Measurements from ENCODE around the gene KCNQ1. TPM values are rescaled to one million over a fixed set of nuclear protein-coding genes. Genes with fewer than 3 reads are reported as not detected.
A peak's percentile ranks its signal among the peaks of the same experiment; 100 is the strongest.

The KCNQ1 gene
- total and polyA plus RNA-seq, 7 donors = 0.48 to 3.1 (median 1.1) TPM

- intact Hi-C loops (cut with DNase I) = no loop called here
- no peak for TF ChIP-seq CTCF (IDR thresholded peaks at IDR 0.05)
- DNase-seq (peak; percentile 9 to 19), ATAC-seq (no peak)
- H3K27me3 ChIP-seq (ENCODE audit: insufficient read depth in 3 of 3, low read length in 2 of 3) = peaks cover 0 to 5% (median 0%) of the 10 kb centered on the region in 3 donors
- H3K4me1 ChIP-seq = no peaks in the 10 kb centered on the region
- H3K36me3 ChIP-seq (ENCODE audit: insufficient read depth in 1 of 2, low read depth in 1 of 2) = no peaks in the 10 kb centered on the region
- no peaks in the 10 kb centered on the region for H3K9me3 ChIP-seq
- WGBS, 3 donors = 86 to 94% (median 92%) methylated on average over 6 of the region's 6 CpGs
- no peak overlapping the region for H3K4me3 ChIP-seq
- H3K27ac ChIP-seq = no peak overlapping the region
These were observed 68.6 kb downstream of the KCNQ1 start for GRCh38 chr11:2513441-2513840.

- Histone ChIP-seq H3K27ac (no peak overlapping the region), H3K9me3 (no peaks in the 10 kb centered on the region), H3K36me3 (ENCODE audit: insufficient read depth in 1 of 2, low read depth in 1 of 2) (no peaks in the 10 kb centered on the region), H3K4me3 (no peak overlapping the region), H3K27me3 (ENCODE audit: insufficient read depth in 3 of 3, low read length in 2 of 3) (peaks cover 0 to 2% (median 0%) of the 10 kb centered on the region in 3 donors), H3K4me1 (no peaks in the 10 kb centered on the region)
- peak; percentile 3 to 42 for DNase-seq
- no peak for ATAC-seq
- WGBS, 3 donors = 88 to 93% (median 91%) methylated on average over 25 of the region's 25 CpGs
- intact Hi-C loops (cut with DNase I) = no loop called here
- no peak for TF ChIP-seq CTCF (IDR thresholded peaks at IDR 0.05)
These were observed 70.8 kb downstream of the KCNQ1 start for GRCh38 chr11:2515401-2516275.

GRCh38 chr11:2516276-2517015 lies 71.6 kb downstream of the KCNQ1 start:
- intact Hi-C loops (cut with DNase I) = no loop called here
- 87 to 89% (median 88%) methylated on average over 20 of the region's 20 CpGs for WGBS, 3 donors
- no peak for ATAC-seq
- Histone ChIP-seq H3K9me3 (no peaks in the 10 kb centered on the region), H3K27ac (no peak overlapping the region), H3K27me3 (ENCODE audit: insufficient read depth in 3 of 3, low read length in 2 of 3) (peaks cover 0 to 4% (median 2%) of the 10 kb centered on the region in 3 donors), H3K4me1 (no peaks in the 10 kb centered on the region), H3K4me3 (no peak overlapping the region), H3K36me3 (ENCODE audit: insufficient read depth in 1 of 2, low read depth in 1 of 2) (no peaks in the 10 kb centered on the region)
- peak in 1 of 2 donors; percentile 4 for DNase-seq
- TF ChIP-seq CTCF (IDR thresholded peaks at IDR 0.05) = no peak

- Histone ChIP-seq H3K36me3 (ENCODE audit: insufficient read depth in 1 of 2, low read depth in 1 of 2) (no peaks in the 10 kb centered on the region), H3K4me3 (no peak overlapping the region), H3K27ac (no peak overlapping the region), H3K4me1 (no peaks in the 10 kb centered on the region), H3K27me3 (ENCODE audit: insufficient read depth in 3 of 3, low read length in 2 of 3) (peaks cover 0 to 8% (median 2%) of the 10 kb centered on the region in 3 donors), H3K9me3 (no peaks in the 10 kb centered on the region)
- TF ChIP-seq CTCF (IDR thresholded peaks at IDR 0.05) = no peak
- DNase-seq = peak in 1 of 2 donors; percentile 44
- intact Hi-C loops (cut with DNase I) = no loop called here
- ATAC-seq = no peak
- 82 to 83% (median 82%) methylated on average over 13 of the region's 13 CpGs for WGBS, 3 donors
These were observed 72.2 kb downstream of the KCNQ1 start for GRCh38 chr11:2517016-2517385.

Data from psoas muscle (tissue), 8 donors.